ENCODE measurements around the gene DNAJC16.

Gene DNAJC16

DNA sequence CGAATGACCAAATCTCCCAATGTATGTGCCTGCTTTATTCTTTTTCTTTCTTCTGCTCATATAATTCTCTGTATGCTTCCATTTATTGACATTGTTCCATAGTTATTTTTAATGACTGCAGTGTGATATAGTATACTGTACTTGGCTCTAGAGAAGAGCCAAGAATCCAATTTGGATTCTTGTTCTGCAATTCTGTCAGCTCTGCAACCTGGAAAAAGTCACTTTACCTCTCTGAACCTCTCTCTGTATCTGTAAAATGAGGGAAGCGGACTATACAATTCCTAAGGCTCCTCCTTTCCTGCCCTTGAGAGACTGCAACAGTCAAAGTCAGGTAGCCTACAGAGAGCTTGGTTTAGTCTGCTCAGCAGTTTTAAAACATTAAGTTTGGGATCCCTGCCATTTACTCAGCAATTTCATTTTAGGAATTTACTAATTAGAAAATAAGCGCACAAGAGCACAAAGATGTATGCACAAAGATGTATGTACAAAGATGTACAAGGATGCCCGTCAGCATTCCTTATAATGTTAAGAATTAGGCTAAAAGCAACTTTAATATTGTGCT, 14.7 kb downstream of the DNAJC16 start:
- DNase-seq: no peak

DNA sequence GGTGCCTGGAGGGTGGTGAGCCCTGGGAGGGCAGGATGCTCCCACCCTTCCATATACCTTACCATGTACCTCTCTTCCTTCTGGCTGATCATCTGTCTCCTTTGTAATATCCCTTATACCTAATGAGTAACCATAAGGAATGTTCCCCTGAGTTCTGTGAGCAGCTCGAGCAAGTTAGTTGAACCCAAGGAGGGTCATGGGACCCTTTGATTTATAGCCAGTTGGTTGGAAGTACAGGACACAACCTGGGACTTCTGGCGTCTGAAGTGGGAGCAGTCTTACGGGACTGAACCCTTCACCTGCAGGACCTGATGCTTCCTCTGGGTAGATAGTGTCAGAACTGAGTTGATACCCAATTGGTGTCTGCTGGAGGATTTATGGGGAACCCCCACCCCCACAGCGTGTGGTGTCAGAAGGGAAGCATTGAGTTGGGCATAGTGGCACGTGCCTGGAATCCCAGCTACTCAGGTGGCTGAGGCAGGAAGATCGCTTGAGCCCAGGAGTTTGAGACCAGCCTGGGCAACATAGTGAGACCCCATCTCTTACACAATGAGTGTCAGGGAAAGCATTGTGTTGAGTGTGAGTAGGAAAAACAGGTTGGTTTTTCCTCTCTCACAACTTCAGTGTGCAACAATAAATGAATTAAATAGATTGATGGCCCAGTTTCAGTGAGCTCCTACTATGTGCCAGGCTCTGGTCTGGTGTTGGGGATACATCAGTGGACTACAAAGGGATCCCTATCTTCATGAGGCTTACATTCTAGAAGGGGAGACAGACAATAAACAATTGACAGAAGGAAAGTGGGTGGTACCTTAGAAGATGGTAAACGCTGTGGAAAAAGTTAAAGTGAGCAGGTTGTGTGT, 16.0 kb downstream of the DNAJC16 start:
- DNase-seq: no peak

DNA sequence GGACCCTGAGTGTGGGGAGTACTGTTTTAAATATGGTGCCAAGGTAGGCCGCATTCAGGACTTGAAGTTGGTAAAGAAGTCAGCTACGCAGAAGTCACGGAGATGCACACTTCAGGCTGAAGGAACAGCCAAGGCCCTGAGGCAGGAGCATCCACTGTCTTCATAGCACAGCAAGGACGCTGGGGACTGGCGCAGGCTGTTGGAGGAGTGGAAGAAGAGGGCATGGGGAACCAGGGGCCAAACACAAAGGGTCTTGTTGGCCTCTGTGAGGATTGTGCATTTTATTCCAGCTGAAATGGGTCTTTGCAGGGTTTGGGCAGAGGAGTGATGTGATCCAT, 16.6 kb downstream of the DNAJC16 start:
- no peak for DNase-seq

GRCh38 chr1:15543589-15544568, 17.2 kb downstream of the DNAJC16 start:
- no peak for DNase-seq

DNA sequence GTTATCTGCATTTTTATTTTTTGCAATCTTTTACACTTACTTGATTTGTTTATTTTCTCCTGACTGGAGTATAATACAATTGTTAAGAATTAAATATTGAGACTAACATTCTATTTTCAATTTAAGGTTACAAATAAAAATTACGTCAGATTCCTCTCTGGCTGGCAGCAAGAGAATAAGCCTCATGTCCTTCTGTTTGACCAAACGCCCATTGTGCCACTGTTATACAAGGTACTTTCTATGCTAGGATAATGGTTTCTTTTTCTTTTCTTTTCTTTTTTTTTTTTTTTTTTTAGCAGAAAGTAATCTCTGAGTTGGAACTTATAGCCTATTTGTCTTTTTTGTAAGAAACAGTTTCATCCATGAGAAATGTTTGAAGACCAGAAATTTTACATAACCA, 20.0 kb downstream of the DNAJC16 start:
- DNase-seq: no peak

- DNase-seq: no peak
Measured at GRCh38 chr1:15550573-15550972, 23.9 kb downstream of the DNAJC16 start.

GRCh38 chr1:15557008-15557407, 30.4 kb downstream of the DNAJC16 start:
- DNase-seq: no peak

DNA sequence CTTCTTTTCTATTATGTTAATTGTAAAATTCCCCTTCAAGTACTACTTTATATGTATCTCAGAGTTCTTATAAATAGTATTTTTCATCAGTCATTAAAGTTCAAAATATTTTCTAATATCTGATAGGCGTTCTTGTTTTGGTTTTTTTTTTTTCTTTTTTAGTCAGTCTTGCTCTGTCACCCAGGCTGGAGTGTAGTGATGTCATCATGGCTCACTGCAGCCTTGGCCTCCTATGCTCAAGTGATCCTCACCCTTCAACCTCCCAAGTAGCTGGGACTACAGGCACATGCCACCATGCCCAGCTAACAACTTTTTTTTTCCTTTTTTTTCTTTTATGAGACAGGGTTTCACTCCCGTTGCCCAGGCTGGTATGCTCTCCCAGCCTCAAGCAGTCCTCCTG, 30.9 kb downstream of the DNAJC16 start:
- no peak for DNase-seq

GRCh38 chr1:15558516-15558915, 31.9 kb downstream of the DNAJC16 start:
- DNase-seq: no peak

GRCh38 chr1:15559189-15559810, 32.7 kb downstream of the DNAJC16 start:
- no peak for DNase-seq

DNA sequence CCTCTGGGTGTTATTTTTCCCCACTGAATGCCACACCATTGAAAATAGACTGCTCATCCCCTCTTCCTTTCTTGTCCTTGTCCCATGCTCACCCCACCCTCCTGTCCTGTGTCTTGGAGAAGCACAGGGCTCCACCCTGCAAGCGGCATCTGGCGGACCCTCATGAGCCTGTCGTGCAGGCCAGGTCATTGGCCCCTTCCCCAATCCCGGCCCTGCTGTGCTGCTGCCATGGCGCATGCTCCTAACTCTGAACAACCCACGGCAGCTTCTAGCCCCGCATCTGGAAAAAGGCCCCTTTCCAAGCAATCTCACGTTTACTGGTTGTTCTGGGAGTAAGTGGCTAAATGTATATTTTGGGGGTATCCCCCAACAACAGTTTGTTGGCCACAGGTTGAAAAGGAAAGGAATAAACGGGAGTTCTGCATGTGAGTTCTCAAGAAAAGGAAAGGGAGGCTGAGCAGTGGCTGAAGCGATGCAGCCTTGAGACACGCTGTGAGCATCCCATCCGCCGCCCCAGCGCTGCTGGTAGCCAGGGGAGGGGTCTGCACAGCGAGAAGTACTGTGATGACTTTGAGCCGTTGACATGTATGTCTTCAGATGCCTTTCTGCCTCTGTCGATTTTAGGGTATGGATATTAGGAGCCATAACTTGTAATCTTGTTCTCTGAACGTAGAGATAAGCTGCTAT, 41.9 kb downstream of the DNAJC16 start:
- no peak for DNase-seq

DNA sequence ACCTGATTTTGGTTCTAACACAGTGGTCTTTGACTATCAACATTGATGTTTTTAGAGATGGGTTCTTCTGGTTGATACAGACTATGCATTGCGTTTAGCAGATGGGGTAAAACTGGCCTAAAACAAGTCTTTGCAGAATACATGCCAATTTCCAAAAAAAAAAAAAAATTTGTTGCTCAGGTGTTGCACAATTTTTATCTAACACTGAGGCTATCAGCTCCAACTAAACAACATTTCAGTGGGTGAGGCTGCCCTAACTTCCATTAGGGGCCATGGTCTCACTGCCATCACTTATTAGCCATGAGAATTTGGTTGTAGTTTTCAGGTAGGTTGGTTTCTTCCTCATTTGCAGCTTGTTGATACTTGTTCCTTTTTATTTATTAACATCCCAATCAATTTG, 44.2 kb downstream of the DNAJC16 start:
- no peak for DNase-seq

DNA sequence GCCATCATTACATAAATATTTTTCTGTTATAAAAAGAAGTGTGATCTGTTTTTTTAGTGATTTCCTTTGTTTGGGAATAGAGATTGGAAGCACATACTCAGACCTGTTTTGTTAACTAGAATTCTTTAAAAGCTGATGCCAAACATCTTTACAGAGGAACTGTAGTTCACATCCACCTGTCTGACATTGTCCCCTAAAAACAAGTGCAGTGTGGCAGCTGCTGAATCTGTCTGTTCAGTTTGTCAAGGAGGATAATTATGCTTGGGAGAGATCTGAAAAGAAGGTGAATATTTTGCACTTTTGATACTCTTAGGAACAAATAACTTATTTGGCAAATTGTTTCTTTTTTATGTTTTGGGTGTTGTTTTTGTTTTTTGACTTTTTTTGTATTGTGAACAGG, 44.6 kb downstream of the DNAJC16 start:
- no peak for DNase-seq

- no peak for DNase-seq
Measured at GRCh38 chr1:15573477-15573876, 46.8 kb downstream of the DNAJC16 start.

DNA sequence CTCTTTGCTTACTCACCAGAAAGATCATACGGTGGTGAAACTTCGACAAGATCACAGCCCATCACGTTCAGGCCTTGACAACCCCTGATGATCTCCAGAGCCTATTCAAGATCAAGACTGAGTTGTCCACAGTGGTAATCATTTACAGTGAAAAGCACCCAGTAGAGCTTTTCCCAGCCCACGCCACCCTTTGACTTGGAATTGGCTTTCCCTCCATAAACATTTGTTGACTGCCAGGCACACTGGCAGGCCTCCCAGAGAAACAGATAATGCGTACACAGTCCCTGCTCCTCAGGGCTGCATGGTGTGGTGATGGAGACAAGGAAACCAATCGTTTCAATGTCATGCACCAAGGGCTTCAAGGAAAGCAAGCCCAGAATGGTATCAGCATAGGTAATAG, 48.1 kb downstream of the DNAJC16 start:
- DNase-seq: no peak

DNA sequence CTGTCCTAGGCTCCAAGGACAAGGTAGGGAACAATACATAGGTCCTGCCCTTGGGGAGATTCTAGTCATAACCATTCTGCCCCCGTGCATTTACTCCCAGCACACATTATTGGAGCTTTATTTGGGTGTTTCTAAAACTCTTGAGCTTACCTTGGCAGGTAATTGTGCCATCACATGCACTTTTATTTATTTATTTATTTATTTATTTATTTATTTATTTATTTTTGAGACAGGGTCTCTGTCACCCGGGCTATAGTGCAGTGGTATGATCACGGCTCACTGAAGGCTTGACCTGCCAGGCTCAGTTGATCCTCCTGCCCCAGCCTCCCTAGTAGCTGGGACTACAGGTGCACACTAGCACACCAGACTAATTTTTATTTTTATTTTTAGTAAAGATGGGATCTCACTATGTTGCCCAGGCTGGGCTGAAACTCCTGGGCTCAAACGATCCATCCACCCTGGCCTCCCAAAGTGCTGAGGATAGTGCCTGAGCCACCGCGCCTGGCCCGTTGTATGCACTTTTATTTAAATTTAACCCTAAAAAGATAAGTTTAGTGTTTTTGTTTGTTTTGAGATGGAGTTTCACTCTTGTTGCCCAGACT, 49.0 kb downstream of the DNAJC16 start:
- DNase-seq: no peak

DNA sequence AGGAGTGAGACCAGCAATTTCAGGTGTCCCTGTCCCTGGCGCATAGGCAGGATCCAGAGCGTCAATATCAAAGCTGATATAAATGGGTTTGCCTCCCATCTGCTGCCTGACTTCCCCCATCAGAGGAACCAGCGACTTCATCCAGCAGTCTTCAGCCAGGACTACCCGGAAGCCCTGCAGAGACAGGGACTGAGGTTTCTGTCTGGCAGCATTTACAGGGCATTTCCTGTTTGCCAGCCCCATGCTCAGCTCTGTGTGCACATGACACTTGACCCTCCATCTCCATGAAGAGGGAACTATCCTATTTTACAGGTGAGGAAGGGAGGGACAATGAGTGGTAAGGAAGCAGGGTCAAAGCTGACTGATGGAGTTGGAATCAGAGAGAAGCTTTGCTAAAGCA, 51.0 kb downstream of the DNAJC16 start:
- no peak for DNase-seq

- DNase-seq: no peak
Measured at GRCh38 chr1:15578921-15579682, 52.5 kb downstream of the DNAJC16 start.

GRCh38 chr1:15579683-15580047, 53.0 kb downstream of the DNAJC16 start:
- DNase-seq: no peak

DNA sequence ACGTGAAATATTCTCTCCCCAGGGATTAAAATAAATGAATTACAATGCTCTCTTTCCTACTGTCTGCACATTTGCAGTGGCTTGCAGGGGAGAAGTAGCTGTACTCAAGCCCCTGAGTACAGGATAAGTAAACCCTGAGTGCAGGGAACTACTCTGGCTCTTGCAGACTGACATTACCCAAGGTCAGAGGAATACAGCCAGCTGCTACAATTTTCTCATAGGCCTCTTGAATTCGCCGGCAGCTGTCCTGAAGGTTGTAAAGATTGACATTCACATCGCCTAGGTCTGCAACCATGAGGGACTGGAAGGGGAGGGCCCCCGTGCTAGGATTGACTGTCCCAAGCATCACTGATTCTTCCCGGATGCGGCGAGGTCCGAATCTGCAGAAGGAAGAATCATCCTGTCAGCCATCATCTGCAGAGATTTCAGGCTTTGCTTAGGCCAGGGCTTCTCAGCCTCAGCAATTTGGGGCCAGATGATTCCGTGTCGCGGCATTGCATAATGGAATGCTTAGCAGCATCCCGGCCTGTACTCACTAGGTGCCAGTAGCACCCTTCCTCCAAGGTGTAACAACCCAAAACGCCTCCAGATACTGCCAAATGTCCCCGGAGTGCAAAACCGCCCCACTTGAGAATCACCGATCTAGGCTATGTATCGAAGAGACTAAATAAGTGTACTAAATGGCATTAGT, 56.5 kb downstream of the DNAJC16 start:
- no peak for DNase-seq

Data from cerebellar nuclear complex (tissue), 1 donor.